Measurements from ENCODE around the gene BMPR1A. TPM values are rescaled to one million over a fixed set of nuclear protein-coding genes. Genes with fewer than 3 reads are reported as not detected.

Gene BMPR1A
- total and polyA plus RNA-seq, 9 of the 15 experiments (the other 6 are each of a cell fraction or from before 2014, with no cell fraction given): 1.6 to 17.5 (median 9.1) TPM

DNA sequence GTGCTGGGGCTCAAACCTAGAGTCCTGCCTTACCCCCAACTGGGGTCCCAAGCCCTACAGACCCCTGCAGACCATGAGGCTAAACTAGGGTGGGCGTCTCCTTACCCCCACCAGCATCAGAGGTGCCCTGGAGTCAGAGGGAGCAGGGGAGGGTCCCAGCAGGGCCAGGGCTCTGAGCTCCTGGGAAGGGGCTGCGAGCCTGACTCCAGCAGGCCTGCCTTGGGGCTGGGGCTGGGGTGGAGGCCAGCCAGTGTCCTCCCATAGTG lies 203.3 kb downstream of the BMPR1A start:
- in situ Hi-C loops (cut with MboI) (no loop called here), intact Hi-C loops (cut with micrococcal nuclease) (loop anchor here (1.0 kb wide), 2 partner anchors 20 to 271 kb away; no protein-coding TSS in a partner anchor)
- Histone ChIP-seq H3K27ac (ENCODE audit: extremely low read depth, low read depth, low read length) (peak overlapping the region; percentile 91), H3K4me2 (ENCODE audit: insufficient read depth, low read length) (peak overlapping the region; percentile 83), H2AFZ (ENCODE audit: low read depth, low read length) (peak overlapping the region; percentile 83), H3K4me1 (replicated peaks in 1 of 2; ENCODE audit: control insufficient read depth in 2 of 2, insufficient read depth in 2 of 2, low read length in 2 of 2) (peaks cover 58 to 88% of the 10 kb centered on the region in 2 experiments), H3K9me1 (ENCODE audit: control insufficient read depth, insufficient read depth, low read length) (no peaks in the 10 kb centered on the region), H3K4me3 (peak overlapping the region; percentile 49), H3K9me3 (replicated peaks; ENCODE audit: control insufficient read depth, insufficient read depth, low read depth, low read length) (no peaks in the 10 kb centered on the region), H3K27me3 (ENCODE audit: control insufficient read depth in 2 of 2, insufficient read depth in 2 of 2, low read length in 2 of 2) (no peaks in the 10 kb centered on the region), H4K20me1 (replicated peaks; ENCODE audit: control insufficient read depth, insufficient read depth, low read length) (no peaks in the 10 kb centered on the region), H3K36me3 (ENCODE audit: control insufficient read depth, insufficient read depth, low read length) (peaks cover 4% of the 10 kb centered on the region; the same call in 2 of the 3 replicates), H3K9ac (ENCODE audit: insufficient read depth in 1 of 2, low read depth in 2 of 2, low read length in 2 of 2) (peak overlapping the region; percentile 79 to 90), H3K79me2 (ENCODE audit: control insufficient read depth, insufficient read depth, low read length) (peaks cover 17% of the 10 kb centered on the region; the same call in 2 of the 3 replicates)
- ChIA-PET POLR2A (interaction anchor here (0.6 kb wide), 1 partner anchor 221 kb away, joined by 3 read pairs; no protein-coding TSS in a partner anchor), CTCF (ENCODE audit: low intra/inter-chr PET ratio) (interaction anchor here (0.7 to 4.5 kb wide), 2 partner anchors 20 to 266 kb away, joined by 4 to 28 read pairs; no protein-coding TSS in a partner anchor)
- ATAC-seq (no peak), DNase-seq (ENCODE audit: extremely low read depth in 1 of 4, low spot score in 3 of 4) (no peak), FAIRE-seq (no peak)
- TF ChIP-seq NFRKB (IDR thresholded peaks at IDR 0.05; ENCODE audit: low read depth): 0 out of 2 replicates have a peak, but pooled peaks have one; percentile 54
- no peak for TF ChIP-seq BRCA1 (IDR thresholded peaks at IDR 0.05)
- TF ChIP-seq BRCA1 (CRISPR knock-in tag; IDR thresholded peaks at IDR 0.05): no peak
- TF ChIP-seq HOMEZ (CRISPR knock-in tag; IDR thresholded peaks at IDR 0.05): no peak
- TF ChIP-seq, protein P1, sequence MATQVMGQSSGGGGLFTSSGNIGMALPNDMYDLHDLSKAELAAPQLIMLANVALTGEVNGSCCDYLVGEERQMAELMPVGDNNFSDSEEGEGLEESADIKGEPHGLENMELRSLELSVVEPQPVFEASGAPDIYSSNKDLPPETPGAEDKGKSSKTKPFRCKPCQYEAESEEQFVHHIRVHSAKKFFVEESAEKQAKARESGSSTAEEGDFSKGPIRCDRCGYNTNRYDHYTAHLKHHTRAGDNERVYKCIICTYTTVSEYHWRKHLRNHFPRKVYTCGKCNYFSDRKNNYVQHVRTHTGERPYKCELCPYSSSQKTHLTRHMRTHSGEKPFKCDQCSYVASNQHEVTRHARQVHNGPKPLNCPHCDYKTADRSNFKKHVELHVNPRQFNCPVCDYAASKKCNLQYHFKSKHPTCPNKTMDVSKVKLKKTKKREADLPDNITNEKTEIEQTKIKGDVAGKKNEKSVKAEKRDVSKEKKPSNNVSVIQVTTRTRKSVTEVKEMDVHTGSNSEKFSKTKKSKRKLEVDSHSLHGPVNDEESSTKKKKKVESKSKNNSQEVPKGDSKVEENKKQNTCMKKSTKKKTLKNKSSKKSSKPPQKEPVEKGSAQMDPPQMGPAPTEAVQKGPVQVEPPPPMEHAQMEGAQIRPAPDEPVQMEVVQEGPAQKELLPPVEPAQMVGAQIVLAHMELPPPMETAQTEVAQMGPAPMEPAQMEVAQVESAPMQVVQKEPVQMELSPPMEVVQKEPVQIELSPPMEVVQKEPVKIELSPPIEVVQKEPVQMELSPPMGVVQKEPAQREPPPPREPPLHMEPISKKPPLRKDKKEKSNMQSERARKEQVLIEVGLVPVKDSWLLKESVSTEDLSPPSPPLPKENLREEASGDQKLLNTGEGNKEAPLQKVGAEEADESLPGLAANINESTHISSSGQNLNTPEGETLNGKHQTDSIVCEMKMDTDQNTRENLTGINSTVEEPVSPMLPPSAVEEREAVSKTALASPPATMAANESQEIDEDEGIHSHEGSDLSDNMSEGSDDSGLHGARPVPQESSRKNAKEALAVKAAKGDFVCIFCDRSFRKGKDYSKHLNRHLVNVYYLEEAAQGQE (IDR thresholded peaks at IDR 0.05; ENCODE audit: borderline replicate concordance): no peak
- TF ChIP-seq, protein P1 (CRISPR knock-in tag; IDR thresholded peaks at IDR 0.05; ENCODE audit: low read depth): no peak
- TF ChIP-seq CHCHD3 (CRISPR knock-in tag; IDR thresholded peaks at IDR 0.05): no peak
- 20% methylated on average over 2 of the region's 2 CpGs for WGBS (ENCODE audit: insufficient coverage, low coverage, missing lambda C conversion rate)
- BruUV-seq (replicated peaks): TSS peak; percentile 54

Data from K562 (cell line).